WTC11 (cell line): ENCODE data around the gene SPEM2. TPM values are rescaled to one million over a fixed set of nuclear protein-coding genes. Genes with fewer than 3 reads are reported as not detected.

Source experiments
- ATAC-seq: fragments of 200-7000 bp; cut with Tn5 transposase; 2 replicates; pipeline ENCODE4 v1.10.0; 2021; ENCODE audit warnings: mild to moderate bottlenecking, moderate library complexity
- CTCF ChIA-PET: fragments of 300-600 bp; sonication (Branson Sonifier 250); formaldehyde crosslinking; loops from one replicate; lab custom pipeline; 2021; ENCODE audit warnings: antibody characterized with exemption; lab: Charles Lee
- POLR2A ChIA-PET: fragments of 350-600 bp; sonication (Branson Sonifier 250); formaldehyde crosslinking; loops from one replicate; lab custom pipeline; 2021; ENCODE audit warnings: antibody characterized with exemption; lab: Charles Lee
- DNase-seq: peaks from one replicate; pipeline ENCODE4 v3.0.0; 2021; ENCODE audit warnings: low spot score
- H3K27ac Mint-ChIP-seq: 2 replicates; pipeline ENCODE4 v1.8.0; 2021; ENCODE audit warnings: mixed read lengths
- H3K27me3 Mint-ChIP-seq: 2 replicates; pipeline ENCODE4 v1.8.0; 2021; ENCODE audit warnings: low read depth, mild to moderate bottlenecking, moderate library complexity, mixed read lengths
- H3K36me3 Mint-ChIP-seq: 2 replicates; pipeline ENCODE4 v1.8.0; 2021; ENCODE audit warnings: mixed read lengths
- H3K4me1 Mint-ChIP-seq: 2 replicates; pipeline ENCODE4 v1.8.0; 2022; ENCODE audit warnings: mixed read lengths
- H3K4me3 Mint-ChIP-seq: 2 replicates; pipeline ENCODE4 v1.8.0; 2021; ENCODE audit warnings: mild to moderate bottlenecking, moderate library complexity, mixed read lengths
- H3K9me3 Mint-ChIP-seq: 2 replicates; pipeline ENCODE4 v1.8.0; 2021; ENCODE audit warnings: mixed read lengths
- ESRRA ChIP-seq: sonication (generic); formaldehyde crosslinking; IDR thresholded peaks from 2 replicates; pipeline ENCODE4 v1.8.1; 2022; ENCODE audit warnings: mild to moderate bottlenecking, missing genetic modification reagents, borderline replicate concordance
- FOXJ3 ChIP-seq: sonication (generic); formaldehyde crosslinking; IDR thresholded peaks from 2 replicates; pipeline ENCODE4 v1.9.0; 2021; ENCODE audit warnings: missing genetic modification reagents, mild to moderate bottlenecking, borderline replicate concordance
- GABPB1 ChIP-seq: sonication (generic); formaldehyde crosslinking; IDR thresholded peaks from 2 replicates; pipeline ENCODE4 v1.8.1; 2023; ENCODE audit warnings: mild to moderate bottlenecking, missing genetic modification reagents
- GRHL2 ChIP-seq: fragments of 250-450 bp; sonication (Bioruptor Pico); IDR thresholded peaks from 2 replicates; pipeline ENCODE4 v1.8.0; 2022; ENCODE audit warnings: mild to moderate bottlenecking, moderate library complexity; ENCODE audit not compliant: insufficient replicate concordance, severe bottlenecking
- HMGA2 ChIP-seq: fragments of 250-450 bp; sonication (Bioruptor Pico); IDR thresholded peaks from 2 replicates; pipeline ENCODE4 v1.4.0; 2021; ENCODE audit warnings: mild to moderate bottlenecking, moderate library complexity
- JAZF1 ChIP-seq: fragments of 250-450 bp; sonication (Bioruptor Pico); IDR thresholded peaks from 2 replicates; pipeline ENCODE4 v1.9.0; 2021; ENCODE audit warnings: moderate library complexity, mild to moderate bottlenecking, inconsistent platforms
- KAT7 ChIP-seq: sonication (generic); formaldehyde crosslinking; IDR thresholded peaks from 2 replicates; pipeline ENCODE4 v1.8.1; 2023; ENCODE audit warnings: missing genetic modification reagents, mild to moderate bottlenecking, borderline replicate concordance
- NFATC4 ChIP-seq: fragments of 250-450 bp; sonication (Bioruptor Pico); IDR thresholded peaks from 2 replicates; pipeline ENCODE4 v1.9.0; 2021; ENCODE audit warnings: mild to moderate bottlenecking
- NR3C1 ChIP-seq: sonication (generic); formaldehyde crosslinking; conservative IDR thresholded peaks from 2 replicates; pipeline ENCODE4 v1.8.1; 2023; ENCODE audit warnings: low read depth, mild to moderate bottlenecking, missing genetic modification reagents
- PRRX2 ChIP-seq: fragments of 250-450 bp; sonication (Bioruptor Pico); IDR thresholded peaks from 2 replicates; pipeline ENCODE4 v1.8.0; 2021; ENCODE audit warnings: mild to moderate bottlenecking
- RELA ChIP-seq: sonication (generic); formaldehyde crosslinking; IDR thresholded peaks from 2 replicates; pipeline ENCODE4 v1.8.1; 2022; ENCODE audit warnings: missing genetic modification reagents, mild to moderate bottlenecking, borderline replicate concordance
- TP53 ChIP-seq: sonication (generic); formaldehyde crosslinking; IDR thresholded peaks from 2 replicates; pipeline ENCODE4 v1.8.1; 2023; ENCODE audit warnings: mild to moderate bottlenecking, missing genetic modification reagents
- ZNF121 ChIP-seq: sonication (generic); formaldehyde crosslinking; IDR thresholded peaks from 2 replicates; pipeline ENCODE4 v1.8.0; 2023; ENCODE audit warnings: missing genetic modification reagents
- ZNF263 ChIP-seq: sonication (generic); formaldehyde crosslinking; IDR thresholded peaks from 2 replicates; pipeline ENCODE4 v1.8.1; 2022; ENCODE audit warnings: low read depth, mild to moderate bottlenecking, moderate library complexity, missing genetic modification reagents
- total RNA-seq: library from RNA; stranded (reverse); gene quantifications from 3 replicates; pipeline ENCODE4 v1.2.3, GENCODE V29; 2021
- TF ChIP-seq, protein P1 (sequence below): sonication (generic); formaldehyde crosslinking; conservative IDR thresholded peaks from 2 replicates; pipeline ENCODE4 v1.8.1; 2022; ENCODE audit warnings: mild to moderate bottlenecking, missing genetic modification reagents
- TF ChIP-seq, protein P2 (sequence below): sonication (generic); formaldehyde crosslinking; IDR thresholded peaks from 2 replicates; pipeline ENCODE4 v1.8.1; 2022; ENCODE audit warnings: mild to moderate bottlenecking, moderate library complexity, missing genetic modification reagents
- TF ChIP-seq, protein P3 (sequence below): fragments of 200-600 bp; IDR thresholded peaks from 2 replicates; pipeline ENCODE4 v1.8.0; 2022; ENCODE audit warnings: antibody characterized with exemption
- TF ChIP-seq, protein P4 (sequence below): sonication (generic); formaldehyde crosslinking; IDR thresholded peaks from 2 replicates; pipeline ENCODE4 v1.8.1; 2023; ENCODE audit warnings: mild to moderate bottlenecking, missing genetic modification reagents, borderline replicate concordance

SPEM2 gene
- total RNA-seq, 1 experiment from 2014 or later = 0.13 TPM

DNA sequence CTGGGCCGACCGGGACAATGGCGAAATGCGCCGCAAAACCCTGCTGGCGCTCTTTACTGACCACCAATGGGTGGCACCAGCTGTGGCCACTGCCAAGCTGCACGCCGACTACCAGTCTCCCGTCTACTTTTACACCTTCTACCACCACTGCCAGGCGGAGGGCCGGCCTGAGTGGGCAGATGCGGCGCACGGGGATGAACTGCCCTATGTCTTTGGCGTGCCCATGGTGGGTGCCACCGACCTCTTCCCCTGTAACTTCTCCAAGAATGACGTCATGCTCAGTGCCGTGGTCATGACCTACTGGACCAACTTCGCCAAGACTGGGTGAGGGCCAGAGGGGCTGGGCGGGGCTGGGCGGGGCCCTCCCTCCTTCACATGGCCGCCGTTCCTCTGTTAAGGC is 9.6 kb upstream of the SPEM2 start:
- Mint-ChIP-seq H3K27me3 (no peaks in the 10 kb centered on the region), H3K9me3 (no peaks in the 10 kb centered on the region), H3K4me1 (peaks cover 24% of the 10 kb centered on the region), H3K36me3 (peaks cover 18% of the 10 kb centered on the region; the same call in 1 of the 2 replicates), H3K27ac (no peak overlapping the region), H3K4me3 (no peak overlapping the region)
- TF ChIP-seq ESRRA (CRISPR knock-in tag) (no peak), RELA (CRISPR knock-in tag) (no peak), ZNF121 (CRISPR knock-in tag) (no peak), NFATC4 (no peak), HMGA2 (CRISPR knock-in tag) (no peak)
- TF ChIP-seq, protein P1, sequence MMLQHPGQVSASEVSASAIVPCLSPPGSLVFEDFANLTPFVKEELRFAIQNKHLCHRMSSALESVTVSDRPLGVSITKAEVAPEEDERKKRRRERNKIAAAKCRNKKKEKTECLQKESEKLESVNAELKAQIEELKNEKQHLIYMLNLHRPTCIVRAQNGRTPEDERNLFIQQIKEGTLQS (CRISPR knock-in tag) = no peak
- TF ChIP-seq, protein P2, sequence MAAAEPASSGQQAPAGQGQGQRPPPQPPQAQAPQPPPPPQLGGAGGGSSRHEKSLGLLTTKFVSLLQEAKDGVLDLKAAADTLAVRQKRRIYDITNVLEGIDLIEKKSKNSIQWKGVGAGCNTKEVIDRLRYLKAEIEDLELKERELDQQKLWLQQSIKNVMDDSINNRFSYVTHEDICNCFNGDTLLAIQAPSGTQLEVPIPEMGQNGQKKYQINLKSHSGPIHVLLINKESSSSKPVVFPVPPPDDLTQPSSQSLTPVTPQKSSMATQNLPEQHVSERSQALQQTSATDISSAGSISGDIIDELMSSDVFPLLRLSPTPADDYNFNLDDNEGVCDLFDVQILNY (CRISPR knock-in tag) = no peak
- ChIA-PET CTCF (no interaction called here), POLR2A (no interaction called here)
- DNase-seq (no peak), ATAC-seq (no peak)

DNA sequence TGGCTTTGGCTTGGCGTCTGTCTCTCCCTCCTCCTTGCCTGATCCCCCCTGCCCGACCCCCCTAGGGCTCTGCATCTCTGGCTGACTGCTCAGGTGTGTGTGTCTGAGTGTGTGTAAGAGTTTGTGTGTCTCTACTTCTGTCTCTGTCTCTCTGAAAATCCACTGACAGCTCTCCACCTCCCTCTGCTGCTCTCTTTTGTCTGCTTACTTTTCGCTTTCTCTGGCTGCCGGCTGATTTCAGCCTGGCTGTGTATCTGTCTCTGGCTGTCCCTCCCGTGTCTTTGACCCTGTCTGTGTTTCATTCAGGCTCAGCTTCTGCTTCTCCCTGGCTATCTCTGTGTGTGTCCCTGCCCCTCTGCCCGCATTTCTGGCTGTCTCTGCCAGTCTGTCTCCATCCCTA is 9.1 kb upstream of the SPEM2 start:
- Mint-ChIP-seq H3K27ac (no peak overlapping the region), H3K27me3 (no peaks in the 10 kb centered on the region), H3K4me3 (no peak overlapping the region), H3K9me3 (no peaks in the 10 kb centered on the region), H3K36me3 (peaks cover 18% of the 10 kb centered on the region; the same call in 1 of the 2 replicates), H3K4me1 (peaks cover 26% of the 10 kb centered on the region)
- no peak for TF ChIP-seq GABPB1
- TF ChIP-seq, protein P2 (CRISPR knock-in tag) = no peak
- TF ChIP-seq, protein P3, sequence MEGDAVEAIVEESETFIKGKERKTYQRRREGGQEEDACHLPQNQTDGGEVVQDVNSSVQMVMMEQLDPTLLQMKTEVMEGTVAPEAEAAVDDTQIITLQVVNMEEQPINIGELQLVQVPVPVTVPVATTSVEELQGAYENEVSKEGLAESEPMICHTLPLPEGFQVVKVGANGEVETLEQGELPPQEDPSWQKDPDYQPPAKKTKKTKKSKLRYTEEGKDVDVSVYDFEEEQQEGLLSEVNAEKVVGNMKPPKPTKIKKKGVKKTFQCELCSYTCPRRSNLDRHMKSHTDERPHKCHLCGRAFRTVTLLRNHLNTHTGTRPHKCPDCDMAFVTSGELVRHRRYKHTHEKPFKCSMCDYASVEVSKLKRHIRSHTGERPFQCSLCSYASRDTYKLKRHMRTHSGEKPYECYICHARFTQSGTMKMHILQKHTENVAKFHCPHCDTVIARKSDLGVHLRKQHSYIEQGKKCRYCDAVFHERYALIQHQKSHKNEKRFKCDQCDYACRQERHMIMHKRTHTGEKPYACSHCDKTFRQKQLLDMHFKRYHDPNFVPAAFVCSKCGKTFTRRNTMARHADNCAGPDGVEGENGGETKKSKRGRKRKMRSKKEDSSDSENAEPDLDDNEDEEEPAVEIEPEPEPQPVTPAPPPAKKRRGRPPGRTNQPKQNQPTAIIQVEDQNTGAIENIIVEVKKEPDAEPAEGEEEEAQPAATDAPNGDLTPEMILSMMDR = no peak
- TF ChIP-seq PRRX2 (CRISPR knock-in tag) = no peak
- no peak for TF ChIP-seq NR3C1 (CRISPR knock-in tag)
- TF ChIP-seq, protein P1 (CRISPR knock-in tag) = no peak
- TF ChIP-seq JAZF1 (CRISPR knock-in tag) = no peak
- TF ChIP-seq, protein P4, sequence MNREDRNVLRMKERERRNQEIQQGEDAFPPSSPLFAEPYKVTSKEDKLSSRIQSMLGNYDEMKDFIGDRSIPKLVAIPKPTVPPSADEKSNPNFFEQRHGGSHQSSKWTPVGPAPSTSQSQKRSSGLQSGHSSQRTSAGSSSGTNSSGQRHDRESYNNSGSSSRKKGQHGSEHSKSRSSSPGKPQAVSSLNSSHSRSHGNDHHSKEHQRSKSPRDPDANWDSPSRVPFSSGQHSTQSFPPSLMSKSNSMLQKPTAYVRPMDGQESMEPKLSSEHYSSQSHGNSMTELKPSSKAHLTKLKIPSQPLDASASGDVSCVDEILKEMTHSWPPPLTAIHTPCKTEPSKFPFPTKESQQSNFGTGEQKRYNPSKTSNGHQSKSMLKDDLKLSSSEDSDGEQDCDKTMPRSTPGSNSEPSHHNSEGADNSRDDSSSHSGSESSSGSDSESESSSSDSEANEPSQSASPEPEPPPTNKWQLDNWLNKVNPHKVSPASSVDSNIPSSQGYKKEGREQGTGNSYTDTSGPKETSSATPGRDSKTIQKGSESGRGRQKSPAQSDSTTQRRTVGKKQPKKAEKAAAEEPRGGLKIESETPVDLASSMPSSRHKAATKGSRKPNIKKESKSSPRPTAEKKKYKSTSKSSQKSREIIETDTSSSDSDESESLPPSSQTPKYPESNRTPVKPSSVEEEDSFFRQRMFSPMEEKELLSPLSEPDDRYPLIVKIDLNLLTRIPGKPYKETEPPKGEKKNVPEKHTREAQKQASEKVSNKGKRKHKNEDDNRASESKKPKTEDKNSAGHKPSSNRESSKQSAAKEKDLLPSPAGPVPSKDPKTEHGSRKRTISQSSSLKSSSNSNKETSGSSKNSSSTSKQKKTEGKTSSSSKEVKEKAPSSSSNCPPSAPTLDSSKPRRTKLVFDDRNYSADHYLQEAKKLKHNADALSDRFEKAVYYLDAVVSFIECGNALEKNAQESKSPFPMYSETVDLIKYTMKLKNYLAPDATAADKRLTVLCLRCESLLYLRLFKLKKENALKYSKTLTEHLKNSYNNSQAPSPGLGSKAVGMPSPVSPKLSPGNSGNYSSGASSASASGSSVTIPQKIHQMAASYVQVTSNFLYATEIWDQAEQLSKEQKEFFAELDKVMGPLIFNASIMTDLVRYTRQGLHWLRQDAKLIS (CRISPR knock-in tag) = no peak
- no peak for TF ChIP-seq KAT7 (CRISPR knock-in tag)
- no peak for TF ChIP-seq RELA (CRISPR knock-in tag)
- no peak for TF ChIP-seq TP53 (CRISPR knock-in tag)
- TF ChIP-seq GRHL2 (CRISPR knock-in tag) = no peak
- TF ChIP-seq ZNF263 = no peak
- no peak for TF ChIP-seq FOXJ3 (CRISPR knock-in tag)
- POLR2A ChIA-PET = no interaction called here
- no peak for DNase-seq
- CTCF ChIA-PET = no interaction called here
- ATAC-seq = no peak
